Pulmonary artery endothelial cell (primary cell): ENCODE data around the gene REEP5. TPM values are rescaled to one million over a fixed set of nuclear protein-coding genes. Genes with fewer than 3 reads are reported as not detected.
"Not testable (repeated sequence)": the region's sequence is repeated elsewhere in the genome, so short reads cannot be mapped to it uniquely, and the experiment has no call there.

Source experiments
- DNase-seq: peaks from one replicate; pipeline ENCODE4 v3.0.0-alpha.2; 2011; ENCODE audit warnings: low read depth, low spot score
- total RNA-seq: library from RNA; depleted of rRNA; stranded (reverse); fragments of >200 nt; gene quantifications from 2 replicates; pipeline ENCODE4 v1.2.3, GENCODE V29; 2014

REEP5 gene
- total RNA-seq, result 56.9 and 83.9 TPM in 2 replicates

DNA sequence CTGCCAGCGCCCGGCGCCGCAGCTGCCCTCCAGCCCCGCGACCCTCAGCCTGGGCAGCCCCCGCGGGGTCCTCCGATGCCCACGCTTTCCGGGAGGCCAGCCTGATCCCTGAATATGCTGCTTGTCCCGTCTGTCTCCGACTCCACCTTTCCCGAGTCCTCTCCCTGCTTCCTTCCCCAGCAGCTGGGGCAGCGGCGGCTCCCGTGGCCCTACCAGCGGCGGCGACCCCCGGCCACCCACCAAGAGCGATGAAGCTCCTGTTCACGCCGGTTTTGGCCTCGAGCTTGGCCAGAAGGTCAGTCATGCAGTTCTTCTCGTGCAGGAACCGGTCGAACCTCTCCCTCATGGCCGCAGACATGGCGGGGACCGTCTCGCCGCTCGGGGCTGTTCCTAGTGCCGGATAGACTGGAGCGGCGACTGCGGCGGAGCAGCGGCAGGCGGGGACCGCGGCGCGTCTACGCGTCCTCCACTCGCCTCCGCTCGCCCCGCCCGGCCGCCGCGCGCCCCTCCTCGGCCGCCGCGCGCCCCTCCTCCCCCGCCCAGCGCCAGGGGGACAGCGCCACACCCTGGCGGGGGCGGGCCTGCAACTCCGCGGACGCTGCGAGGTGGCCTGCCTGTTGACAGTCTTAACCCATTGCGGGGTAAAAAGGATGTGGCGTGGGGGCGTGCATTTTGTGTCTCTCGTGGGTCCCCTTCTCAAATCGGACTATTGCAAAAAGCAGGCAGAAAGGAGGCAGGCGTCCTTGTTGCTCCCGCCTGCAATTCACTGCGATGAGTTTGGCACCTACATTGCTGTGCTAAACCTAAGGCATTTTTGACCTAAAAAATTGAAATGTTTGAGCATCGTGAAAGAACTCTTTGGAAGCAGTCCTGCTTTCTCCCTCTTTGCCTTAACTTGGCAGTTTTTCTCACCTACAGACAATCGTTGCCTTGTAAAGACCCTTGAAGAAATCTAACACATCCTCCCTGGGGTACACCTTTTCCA lies at the start of gene REEP5:
TSS of gene REEP5 (minus strand) at position 395 of the 985 bp plus-strand sequence. CDS start at position 358, 37 bp downstream.
- peak; percentile 22 for DNase-seq

GRCh38 chr5:112971276-112971675 lies 49.2 kb upstream of the REEP5 start:
- no peak for DNase-seq

GRCh38 chr5:112968411-112969106 lies 46.5 kb upstream of the REEP5 start:
- DNase-seq, result no peak

GRCh38 chr5:112967520-112968083 lies 45.6 kb upstream of the REEP5 start:
- no peak for DNase-seq

DNA sequence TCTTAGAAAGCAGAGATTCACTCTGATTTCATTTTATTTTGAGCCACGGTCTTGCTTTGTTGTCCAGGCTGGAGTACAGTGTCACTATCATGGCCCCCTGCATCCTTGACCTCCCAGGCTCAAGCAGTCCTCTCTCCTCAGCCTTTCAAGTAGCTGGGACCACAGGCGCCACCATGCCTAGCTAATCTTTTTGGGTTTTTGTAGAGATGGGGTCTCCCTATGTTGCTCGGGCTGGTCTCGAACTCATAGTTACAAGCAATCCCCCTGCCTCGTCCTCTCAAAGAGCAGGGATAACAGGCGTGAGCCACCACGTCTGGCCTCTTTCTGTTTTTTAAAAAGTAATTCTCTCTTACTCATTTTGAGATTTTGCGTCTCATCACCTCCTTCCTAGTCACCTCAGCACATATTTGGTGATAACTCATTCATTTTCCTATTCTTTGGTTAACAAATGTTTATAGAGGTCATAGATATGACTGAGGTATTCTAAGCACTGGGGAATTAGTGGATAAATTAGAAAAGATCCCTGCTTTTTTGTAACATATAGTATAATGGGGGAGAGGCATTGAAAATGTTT lies 43.8 kb upstream of the REEP5 start:
- DNase-seq, result no peak

DNA sequence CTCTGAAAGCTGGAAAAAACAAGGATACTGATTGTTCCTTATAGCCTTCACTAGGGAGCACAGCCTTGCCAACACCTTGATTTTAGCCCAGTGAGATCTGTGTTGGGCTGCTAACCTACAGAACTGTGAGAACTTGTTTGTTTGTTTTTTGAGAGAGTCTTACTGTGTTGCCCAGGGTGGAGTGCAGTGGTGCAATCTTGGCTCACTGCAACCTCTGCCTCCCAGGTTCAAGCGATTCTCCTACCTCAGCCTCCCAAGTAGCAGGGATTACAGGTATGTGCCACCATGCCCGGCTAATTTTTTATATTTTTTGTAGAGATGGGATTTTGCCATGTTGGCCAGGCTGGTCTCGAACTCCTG lies 41.3 kb upstream of the REEP5 start:
- DNase-seq, result not testable (repeated sequence)

- no peak for DNase-seq
Observed at GRCh38 chr5:112960863-112961504, 39.0 kb upstream of the REEP5 start.

- DNase-seq, result no peak
Observed at GRCh38 chr5:112960315-112960714, 38.3 kb upstream of the REEP5 start.

- DNase-seq, result not testable (repeated sequence)
Observed at GRCh38 chr5:112959872-112960271, 37.8 kb upstream of the REEP5 start.

- DNase-seq, result peak; percentile 80
Observed at GRCh38 chr5:112958093-112959088, 36.4 kb upstream of the REEP5 start.

DNA sequence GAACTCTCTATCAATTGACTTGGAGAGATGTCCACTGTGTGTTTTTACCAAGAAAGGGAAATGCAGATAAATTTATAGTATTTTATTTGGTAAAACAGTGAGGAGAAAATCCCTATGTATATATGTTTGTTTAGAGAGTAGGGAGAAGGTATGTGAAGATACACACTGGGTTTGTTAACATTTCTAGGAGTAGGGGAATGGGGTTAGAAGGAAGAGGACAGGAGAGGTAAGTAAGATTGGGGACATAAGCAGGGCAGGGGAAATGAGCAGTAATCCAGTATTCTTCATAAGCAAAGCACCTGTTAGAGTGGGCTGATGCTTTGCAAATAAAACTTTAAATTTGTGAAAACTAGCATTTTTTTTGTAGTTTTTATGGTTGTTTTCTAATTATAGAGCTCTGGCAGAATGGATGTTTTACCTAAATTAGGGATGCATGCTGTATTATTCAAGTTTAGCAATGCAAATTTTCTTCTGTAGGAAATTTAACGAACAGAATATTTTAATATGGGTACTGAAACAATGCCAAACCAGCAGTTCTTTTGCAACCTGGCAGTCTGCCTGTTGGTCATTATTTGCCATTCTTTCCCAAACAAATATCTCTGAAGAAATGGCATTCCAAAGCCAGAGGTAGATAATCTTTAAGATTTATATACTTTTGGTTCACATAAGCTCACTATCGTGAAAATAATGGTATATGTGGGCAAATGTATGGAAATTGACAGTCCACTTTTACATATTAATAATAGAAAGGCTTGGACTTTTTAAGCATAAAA lies 35.2 kb upstream of the REEP5 start:
- no peak for DNase-seq

GRCh38 chr5:112956606-112957005 lies 34.6 kb upstream of the REEP5 start:
- no peak for DNase-seq

DNA sequence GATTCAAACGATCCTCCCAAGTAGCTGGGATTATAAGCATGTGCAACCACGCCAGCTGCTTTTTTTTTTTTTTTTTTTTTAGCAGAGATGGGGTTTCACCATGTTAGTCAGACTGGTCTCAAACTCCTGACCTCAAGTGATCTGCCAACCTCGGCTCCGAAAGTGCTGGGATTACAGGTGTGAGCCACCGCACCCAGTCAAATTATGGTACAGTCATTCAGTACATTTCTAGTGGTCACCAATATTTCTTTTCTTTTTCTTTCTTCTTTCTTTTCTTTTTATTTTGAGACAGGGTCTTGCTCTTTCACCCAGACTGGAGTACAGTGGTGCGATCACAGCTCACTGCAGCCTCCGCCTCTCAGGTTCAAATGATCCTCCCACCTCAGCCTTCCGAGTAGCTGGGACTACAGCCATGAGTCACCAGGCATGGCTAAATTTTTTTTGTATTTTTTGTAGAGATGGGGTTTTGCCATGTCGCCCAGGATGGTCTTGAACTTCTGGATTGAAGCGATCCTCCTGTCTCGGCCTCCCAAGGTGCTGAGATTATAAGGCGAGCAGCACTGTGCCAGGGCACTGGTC lies 29.2 kb upstream of the REEP5 start:
- no peak for DNase-seq

DNA sequence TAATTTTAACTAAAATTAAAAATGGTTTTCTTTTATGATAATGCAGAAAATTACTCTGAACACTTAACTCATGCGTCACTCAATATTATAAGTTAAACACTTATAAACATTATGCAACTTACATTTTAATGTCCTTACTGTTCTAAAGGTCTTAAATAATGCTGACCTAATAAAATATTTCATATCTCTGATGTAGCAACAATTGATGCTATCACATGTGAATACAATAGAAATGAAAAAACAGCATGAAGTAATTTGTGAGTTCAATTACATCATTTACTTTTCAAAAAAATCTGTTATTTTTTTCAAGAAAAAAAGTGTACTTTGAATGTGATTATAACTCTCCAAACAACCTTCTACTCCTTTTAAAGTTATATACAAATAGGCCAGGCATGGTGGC lies 26.4 kb upstream of the REEP5 start:
- no peak for DNase-seq

- no peak for DNase-seq
Observed at GRCh38 chr5:112940670-112941069, 18.6 kb upstream of the REEP5 start.

DNA sequence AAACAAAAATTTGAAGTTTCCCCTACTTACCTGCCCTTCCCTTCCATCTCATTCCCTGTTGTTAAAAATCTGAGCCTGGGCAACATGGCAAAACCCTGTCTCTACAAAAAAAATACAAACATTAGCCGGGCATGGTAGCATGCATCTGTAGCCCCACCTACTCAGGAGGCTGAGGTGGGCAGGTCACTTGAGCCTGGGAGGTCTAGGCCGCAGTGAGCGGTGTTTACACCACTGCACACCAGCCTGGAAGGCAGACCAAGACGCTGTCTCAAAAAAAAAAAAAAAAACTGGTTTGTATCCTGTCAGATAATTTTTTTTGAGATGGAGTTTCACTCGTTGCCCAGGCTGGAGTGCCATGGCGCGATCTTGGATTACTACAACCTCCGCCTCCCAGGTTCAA lies 16.3 kb upstream of the REEP5 start:
- no peak for DNase-seq

GRCh38 chr5:112935675-112936074 lies 13.6 kb upstream of the REEP5 start:
- no peak for DNase-seq

DNA sequence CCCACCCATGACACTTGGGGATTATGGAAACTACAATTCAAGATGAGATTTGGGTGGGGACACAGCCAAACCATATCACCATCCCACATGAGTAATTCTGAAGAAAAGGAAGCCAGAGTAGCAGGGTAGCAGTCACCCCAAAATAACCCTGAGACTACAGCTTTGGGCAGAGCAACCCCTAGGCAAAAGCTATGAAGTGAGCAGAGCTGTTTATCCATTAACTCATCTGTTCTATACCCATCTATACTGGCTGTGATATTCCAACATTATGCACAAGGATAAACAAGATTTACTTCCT lies 12.3 kb upstream of the REEP5 start:
- DNase-seq, result no peak
